BJ (cell line): ENCODE measurements around the gene DPH7. TPM values are rescaled to one million over a fixed set of nuclear protein-coding genes. Genes with fewer than 3 reads are reported as not detected.
A peak's percentile ranks its signal among the peaks of the same experiment; 100 is the strongest.

Source experiments
- CTCF ChIA-PET: fragments of 350-600 bp; formaldehyde crosslinking; extraction: SDS; loops from one replicate; lab custom pipeline; 2021; ENCODE audit warnings: antibody characterized with exemption, inconsistent platforms; lab: Yijun Ruan, JAX
- POLR2A ChIA-PET: fragments of 300-600 bp; sonication (Branson Sonifier 250); formaldehyde crosslinking; extraction: SDS; loops from one replicate; lab custom pipeline; 2021; ENCODE audit warnings: antibody characterized with exemption; lab: Charles Lee
- DNase-seq: peaks from one replicate; pipeline ENCODE4 v3.0.0-alpha.2; 2011; ENCODE audit warnings: low read depth
- H3K27me3 ChIP-seq: 2 replicates; pipeline ENCODE4 v1.6.0; 2011; ENCODE audit warnings: low read length; ENCODE audit not compliant: control insufficient read depth, insufficient read depth
- H3K36me3 ChIP-seq: 2 replicates; pipeline ENCODE4 v1.5.1; 2011; ENCODE audit warnings: low read length; ENCODE audit not compliant: control insufficient read depth, insufficient read depth
- H3K4me3 ChIP-seq: 2 replicates; pipeline ENCODE4 v1.5.1; 2011; ENCODE audit warnings: low read depth, mild to moderate bottlenecking, control low read depth, low read length
- polyA plus RNA-seq: library from polyadenylated mRNA; depleted of rRNA; stranded (reverse); fragments of >200 nt; gene quantifications from 2 replicates; pipeline ENCODE4 v1.2.3, GENCODE V29; 2011
- TF ChIP-seq, protein P1 (sequence below): IDR thresholded peaks from 2 replicates; pipeline ENCODE4 v1.5.1; 2011; ENCODE audit warnings: low read depth, mild to moderate bottlenecking, control low read depth, inconsistent platforms, low read length, moderate library complexity; ENCODE audit not compliant: insufficient read depth

Gene DPH7
- polyA plus RNA-seq, 1 experiment, result 29.4 TPM

- CTCF ChIA-PET, result interaction anchor here (0.7 to 1.5 kb wide), 3 partner anchors 17 to 85 kb away, joined by 3 to 4 read pairs (median 4); no protein-coding TSS in a partner anchor
- Histone ChIP-seq H3K36me3 (peaks cover 7% of the 10 kb centered on the region), H3K27me3 (no peaks in the 10 kb centered on the region), H3K4me3 (peak overlapping the region; percentile 72)
- no peak for DNase-seq
- POLR2A ChIA-PET, result no interaction called here
- TF ChIP-seq, protein P1, sequence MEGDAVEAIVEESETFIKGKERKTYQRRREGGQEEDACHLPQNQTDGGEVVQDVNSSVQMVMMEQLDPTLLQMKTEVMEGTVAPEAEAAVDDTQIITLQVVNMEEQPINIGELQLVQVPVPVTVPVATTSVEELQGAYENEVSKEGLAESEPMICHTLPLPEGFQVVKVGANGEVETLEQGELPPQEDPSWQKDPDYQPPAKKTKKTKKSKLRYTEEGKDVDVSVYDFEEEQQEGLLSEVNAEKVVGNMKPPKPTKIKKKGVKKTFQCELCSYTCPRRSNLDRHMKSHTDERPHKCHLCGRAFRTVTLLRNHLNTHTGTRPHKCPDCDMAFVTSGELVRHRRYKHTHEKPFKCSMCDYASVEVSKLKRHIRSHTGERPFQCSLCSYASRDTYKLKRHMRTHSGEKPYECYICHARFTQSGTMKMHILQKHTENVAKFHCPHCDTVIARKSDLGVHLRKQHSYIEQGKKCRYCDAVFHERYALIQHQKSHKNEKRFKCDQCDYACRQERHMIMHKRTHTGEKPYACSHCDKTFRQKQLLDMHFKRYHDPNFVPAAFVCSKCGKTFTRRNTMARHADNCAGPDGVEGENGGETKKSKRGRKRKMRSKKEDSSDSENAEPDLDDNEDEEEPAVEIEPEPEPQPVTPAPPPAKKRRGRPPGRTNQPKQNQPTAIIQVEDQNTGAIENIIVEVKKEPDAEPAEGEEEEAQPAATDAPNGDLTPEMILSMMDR, result no peak
These were observed 41.3 kb upstream of the DPH7 start for GRCh38 chr9:137620048-137620405.

- H3K27me3 ChIP-seq, result no peaks in the 10 kb centered on the region
- ChIA-PET POLR2A (no interaction called here), CTCF (interaction anchor here (0.7 to 1.5 kb wide), 3 partner anchors 16 to 84 kb away, joined by 3 to 4 read pairs (median 4); no protein-coding TSS in a partner anchor)
- peaks cover 12% of the 10 kb centered on the region for H3K36me3 ChIP-seq
- DNase-seq, result no peak
- TF ChIP-seq, protein P1, result no peak
- peak overlapping the region; percentile 72 for H3K4me3 ChIP-seq
These were observed 40.7 kb upstream of the DPH7 start for GRCh38 chr9:137619240-137620047.

GRCh38 chr9:137618105-137619067 is 39.7 kb upstream of the DPH7 start, which contains the start of gene EHMT1:
EHMT1 (plus strand) TSS chr9:137619005; CDS start chr9:137619029, 24 bp downstream.
- CTCF ChIA-PET, result interaction anchor here (0.6 to 1.5 kb wide), 3 partner anchors 21 to 55 kb away, joined by 3 to 4 read pairs (median 3); no protein-coding TSS in a partner anchor
- POLR2A ChIA-PET, result no interaction called here

DNA sequence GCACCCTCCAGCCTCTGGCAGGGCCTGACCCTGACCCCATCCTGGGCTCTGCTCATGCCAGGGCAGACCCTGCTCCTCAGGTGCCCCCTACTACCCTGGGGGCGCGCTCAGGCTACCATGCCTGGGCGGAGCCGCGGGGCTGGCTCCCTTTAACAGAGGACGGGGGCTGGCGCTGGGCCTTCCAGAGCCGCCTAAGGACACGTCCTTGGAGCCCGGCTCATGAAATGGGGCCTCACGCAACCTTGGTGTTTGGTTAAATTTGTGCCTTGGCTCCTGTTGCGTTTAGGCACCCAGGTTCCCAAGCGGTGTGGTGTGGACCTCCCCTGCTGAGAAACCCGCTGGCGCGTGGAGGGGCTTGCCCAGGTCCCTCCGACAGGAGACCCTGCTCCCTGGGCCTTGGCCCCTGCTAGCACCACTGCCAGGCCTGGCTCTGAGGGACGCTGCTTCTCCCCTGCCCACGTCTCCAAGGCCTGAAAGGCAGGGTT is 36.7 kb upstream of the DPH7 start:
- Histone ChIP-seq H3K36me3 (peaks cover 19% of the 10 kb centered on the region), H3K27me3 (no peaks in the 10 kb centered on the region), H3K4me3 (no peak overlapping the region)
- ChIA-PET CTCF (no interaction called here), POLR2A (no interaction called here)
- TF ChIP-seq, protein P1, result no peak
- no peak for DNase-seq

More at GRCh38 chr9:137618105-137619067, 39.7 kb upstream of the DPH7 start, which contains the start of gene EHMT1:
- TF ChIP-seq, protein P1, result no peak
- peaks cover 17% of the 10 kb centered on the region for H3K36me3 ChIP-seq
- H3K27me3 ChIP-seq, result no peaks in the 10 kb centered on the region
- no peak for DNase-seq
- peak within 1 kb of the TSS; percentile 99 for H3K4me3 ChIP-seq
